VCaP (cell line): ENCODE measurements around the gene ZNF581.
A peak's percentile ranks its signal among the peaks of the same experiment; 100 is the strongest.

Experiments used
- H3K27ac ChIP-seq: fragments of 450-650 bp; 2 replicates; pipeline ENCODE4 v1.5.1; 2017
- TF ChIP-seq, protein P1 (sequence below): fragments of 450-650 bp; conservative IDR thresholded peaks from 2 replicates; pipeline ENCODE4 v1.5.1; 2017; ENCODE audit warnings: mild to moderate bottlenecking, moderate library complexity

The ZNF581 gene

DNA sequence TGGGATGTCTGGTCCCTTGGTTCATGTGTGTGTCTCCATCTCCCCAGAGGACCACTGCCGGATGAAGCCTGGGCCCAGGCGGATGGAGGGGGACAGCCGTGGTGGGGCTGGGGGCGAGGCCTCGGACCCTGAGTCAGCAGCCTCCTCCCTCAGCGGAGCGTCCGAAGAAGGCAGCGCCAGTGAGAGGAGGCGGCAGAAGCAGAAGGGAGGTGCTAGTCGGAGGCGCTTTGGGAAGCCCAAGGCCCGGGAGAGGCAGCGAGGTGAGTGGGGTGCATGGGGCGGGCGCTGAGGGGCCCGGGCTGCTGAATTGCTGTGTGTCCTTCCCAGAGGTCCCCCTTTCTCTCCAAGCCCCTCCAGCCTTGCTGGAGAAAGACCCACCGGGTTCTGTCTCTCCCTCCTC, 7.8 kb downstream of the ZNF581 start:
- H3K27ac ChIP-seq: no peak overlapping the region
- TF ChIP-seq, protein P1, sequence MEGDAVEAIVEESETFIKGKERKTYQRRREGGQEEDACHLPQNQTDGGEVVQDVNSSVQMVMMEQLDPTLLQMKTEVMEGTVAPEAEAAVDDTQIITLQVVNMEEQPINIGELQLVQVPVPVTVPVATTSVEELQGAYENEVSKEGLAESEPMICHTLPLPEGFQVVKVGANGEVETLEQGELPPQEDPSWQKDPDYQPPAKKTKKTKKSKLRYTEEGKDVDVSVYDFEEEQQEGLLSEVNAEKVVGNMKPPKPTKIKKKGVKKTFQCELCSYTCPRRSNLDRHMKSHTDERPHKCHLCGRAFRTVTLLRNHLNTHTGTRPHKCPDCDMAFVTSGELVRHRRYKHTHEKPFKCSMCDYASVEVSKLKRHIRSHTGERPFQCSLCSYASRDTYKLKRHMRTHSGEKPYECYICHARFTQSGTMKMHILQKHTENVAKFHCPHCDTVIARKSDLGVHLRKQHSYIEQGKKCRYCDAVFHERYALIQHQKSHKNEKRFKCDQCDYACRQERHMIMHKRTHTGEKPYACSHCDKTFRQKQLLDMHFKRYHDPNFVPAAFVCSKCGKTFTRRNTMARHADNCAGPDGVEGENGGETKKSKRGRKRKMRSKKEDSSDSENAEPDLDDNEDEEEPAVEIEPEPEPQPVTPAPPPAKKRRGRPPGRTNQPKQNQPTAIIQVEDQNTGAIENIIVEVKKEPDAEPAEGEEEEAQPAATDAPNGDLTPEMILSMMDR: no peak

DNA sequence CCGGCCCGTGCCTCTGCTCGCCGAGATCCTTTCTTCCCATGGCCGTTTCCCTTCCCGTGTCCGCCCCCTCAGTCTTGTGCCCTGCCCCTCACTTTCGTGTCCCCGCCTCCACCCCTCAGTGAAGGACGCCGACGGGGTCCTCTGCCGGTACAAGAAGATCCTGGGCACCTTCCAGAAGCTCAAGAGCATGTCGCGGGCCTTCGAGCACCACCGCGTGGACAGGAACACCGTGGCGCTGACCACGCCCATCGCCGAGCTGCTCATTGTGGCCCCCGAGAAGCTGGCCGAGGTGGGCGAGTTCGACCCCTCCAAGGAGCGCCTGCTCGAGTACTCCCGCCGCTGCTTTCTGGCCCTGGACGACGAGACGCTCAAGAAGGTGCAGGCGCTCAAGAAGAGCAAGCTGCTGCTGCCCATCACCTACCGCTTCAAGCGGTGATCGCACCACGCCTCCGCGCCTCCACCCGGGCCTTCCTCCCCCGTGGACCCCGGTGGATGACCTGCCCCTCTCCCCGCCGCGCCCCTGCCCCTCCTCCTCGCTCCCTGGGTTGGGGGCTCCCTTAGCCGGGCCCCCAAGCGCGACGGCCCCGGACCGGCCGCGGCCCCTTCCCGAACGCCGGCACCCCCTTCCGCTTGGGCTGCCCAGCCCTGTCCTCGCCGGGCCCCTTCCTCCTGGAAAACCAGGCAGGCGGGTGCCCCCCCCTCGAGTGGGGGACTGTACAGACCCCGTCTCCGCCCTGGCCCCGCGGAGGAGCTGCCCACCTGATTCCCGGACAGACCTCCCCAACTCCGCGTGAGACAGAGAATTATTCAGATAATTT, 9.1 kb downstream of the ZNF581 start:
- H3K27ac ChIP-seq: peak overlapping the region; percentile 100
- TF ChIP-seq, protein P1: no peak

DNA sequence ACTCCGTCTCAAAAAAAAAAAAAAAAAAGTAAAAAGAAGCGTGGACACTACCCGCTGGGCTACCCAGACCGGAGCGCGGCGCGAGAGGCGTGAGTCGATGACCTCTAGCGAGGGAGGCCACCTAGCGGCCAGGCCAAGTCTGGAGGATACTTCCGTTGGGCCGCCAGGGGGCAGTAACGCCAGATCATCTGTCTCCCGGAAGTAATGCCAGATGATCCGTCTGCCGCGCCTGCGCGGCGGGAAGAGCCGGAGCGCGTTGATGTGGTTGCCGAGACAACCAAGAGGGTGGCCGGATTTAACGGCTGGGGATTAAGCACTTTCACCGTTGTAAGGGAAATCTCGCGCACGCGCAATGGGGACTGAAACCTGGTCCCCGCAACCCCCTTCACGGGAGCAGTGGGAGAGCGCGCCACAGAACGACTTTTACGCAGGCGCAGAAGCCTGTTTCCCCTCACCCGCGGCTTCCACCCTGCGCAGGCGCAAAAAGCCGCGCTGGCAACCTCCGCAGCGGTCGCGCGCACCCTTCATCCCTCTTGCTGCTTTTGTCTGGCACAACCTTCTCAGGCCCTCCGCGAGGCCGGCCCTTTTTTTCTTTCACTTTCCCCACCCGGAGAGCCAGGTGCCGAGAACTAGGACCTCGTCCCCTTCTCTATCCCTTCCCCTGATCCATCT, 10.3 kb downstream of the ZNF581 start:
- TF ChIP-seq, protein P1: peak; percentile 99
- peak overlapping the region; percentile 100 for H3K27ac ChIP-seq

DNA sequence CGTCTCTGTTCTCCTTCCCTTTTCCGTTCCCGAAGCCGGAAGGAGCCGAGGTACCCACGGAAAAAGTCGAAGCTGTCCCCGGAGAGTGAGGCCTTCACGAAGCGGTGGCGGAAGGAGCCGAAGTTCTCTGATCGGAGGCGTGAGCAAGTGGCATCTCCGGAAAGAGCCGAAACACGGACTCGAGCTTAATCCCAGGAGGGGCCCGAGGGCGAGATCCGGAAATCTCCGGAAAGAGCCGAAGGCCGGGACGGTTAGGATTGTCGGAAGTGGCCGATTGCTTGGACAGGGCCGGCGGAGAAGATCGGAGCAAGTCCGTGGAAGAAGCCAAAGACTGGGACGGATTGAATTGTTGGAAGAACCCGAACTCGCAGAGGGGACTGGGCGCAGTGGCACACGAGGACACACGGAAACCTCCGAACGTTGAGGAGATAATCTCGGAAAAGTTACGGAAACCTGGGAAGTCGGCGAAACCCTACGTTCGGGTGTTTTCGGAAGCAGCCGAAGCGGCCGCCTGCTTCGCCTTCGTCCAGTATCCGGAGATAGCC, 10.9 kb downstream of the ZNF581 start:
- H3K27ac ChIP-seq: peak overlapping the region; percentile 100
- TF ChIP-seq, protein P1: no peak

DNA sequence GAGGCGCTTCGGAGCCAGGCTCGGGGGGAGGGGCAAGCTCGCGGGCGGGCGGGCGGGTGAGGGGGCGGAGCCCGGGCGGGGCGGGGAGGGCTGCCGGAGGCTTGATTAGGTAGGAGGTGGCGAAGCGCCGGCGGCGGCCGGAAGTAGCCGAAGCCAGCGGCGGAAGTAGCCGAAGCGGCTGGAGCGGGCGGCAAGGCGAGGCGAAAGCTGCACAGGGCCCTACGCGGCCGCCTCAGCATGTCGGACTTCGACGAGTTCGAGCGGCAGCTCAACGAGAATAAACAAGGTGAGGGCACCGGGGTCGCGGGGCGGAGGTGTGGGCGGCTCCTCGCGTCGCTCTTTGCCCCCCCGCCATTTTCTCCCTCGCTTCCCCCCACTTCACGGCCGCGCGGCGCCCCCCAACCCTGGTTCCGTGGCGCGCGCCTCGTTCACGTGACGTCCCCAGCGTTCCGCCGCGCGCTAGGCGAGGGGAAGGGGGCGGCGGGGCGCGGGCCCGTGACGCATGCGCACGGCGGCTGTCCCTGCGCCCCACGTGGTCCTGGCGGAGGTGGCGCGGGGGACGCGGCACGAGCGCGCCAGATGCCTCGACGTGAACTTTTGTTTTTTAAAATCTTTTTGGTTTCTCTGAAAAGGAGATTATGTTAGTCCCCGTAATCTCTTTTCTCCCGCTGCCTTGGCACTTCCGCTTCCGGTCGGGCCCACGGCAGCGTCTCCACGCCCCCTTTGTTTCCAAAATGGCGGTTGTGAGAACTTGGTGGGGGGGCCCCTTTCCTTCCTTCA, 11.6 kb downstream of the ZNF581 start, which contains the start of gene U2AF2:
Gene U2AF2, plus strand, starts transcription at position 168 of the 780 bp plus-strand sequence. Its CDS starts 70 bp downstream, at position 238.
- H3K27ac ChIP-seq: peak within 1 kb of the TSS; percentile 100
- TF ChIP-seq, protein P1: no peak

DNA sequence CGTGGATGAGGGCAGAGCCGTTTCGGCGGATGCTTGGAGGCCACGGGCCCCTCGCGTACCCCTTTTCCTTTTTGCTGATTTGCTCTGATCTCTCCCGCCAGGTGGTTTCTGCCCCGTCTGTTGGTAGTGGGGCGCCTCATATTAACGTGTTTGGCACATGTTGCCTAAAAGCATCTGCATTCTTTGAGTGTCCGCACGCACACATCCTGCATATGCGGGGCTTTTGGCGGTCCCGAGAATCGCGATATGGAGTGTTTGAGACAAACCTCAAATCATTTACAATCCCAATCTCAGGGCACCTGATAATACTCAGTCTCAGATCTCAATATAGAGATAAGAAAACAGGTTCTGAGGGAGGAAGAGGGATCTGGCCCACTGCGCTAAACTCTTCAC, 12.2 kb downstream of the ZNF581 start:
- peak overlapping the region; percentile 100 for H3K27ac ChIP-seq
- TF ChIP-seq, protein P1: no peak
